ENCODE results near the gene ZDHHC11B. TPM values are rescaled to one million over a fixed set of nuclear protein-coding genes. Genes with fewer than 3 reads are reported as not detected.

The ZDHHC11B gene
- total and polyA plus RNA-seq, 2 donors (not counting 1 experiment from before 2014, with no cell fraction given), result under 0.01 TPM; not detected in 1

GRCh38 chr5:759781-760362 is 24.7 kb downstream of the ZDHHC11B start:
- no peak overlapping the region for H3K4me2 ChIP-seq (ENCODE audit: extremely low read depth, insufficient read depth, low read length)
- H4K20me1 ChIP-seq (ENCODE audit: control insufficient read depth, extremely low read depth, insufficient read depth, low read length), result no peaks in the 10 kb centered on the region
- no peaks in the 10 kb centered on the region for H3K9me3 ChIP-seq (ENCODE audit: control insufficient read depth, insufficient read depth, low read depth, low read length)
- no peak overlapping the region for H2AFZ ChIP-seq (ENCODE audit: low read length)
- no peak overlapping the region for H3K4me3 ChIP-seq (replicated peaks in 1 of 4; ENCODE audit: control extremely low read depth in 1 of 4, insufficient read depth in 1 of 4, low read depth in 3 of 4, low read length in 4 of 4)
- no peaks in the 10 kb centered on the region for H3K79me2 ChIP-seq (ENCODE audit: control insufficient read depth, insufficient read depth, low read length)
- H3K9ac ChIP-seq (ENCODE audit: insufficient read depth, low read length), result no peak overlapping the region
- H3K4me1 ChIP-seq (ENCODE audit: control insufficient read depth, extremely low read depth, insufficient read depth, low read length), result no peaks in the 10 kb centered on the region
- no peaks in the 10 kb centered on the region for H3K36me3 ChIP-seq (ENCODE audit: control insufficient read depth, insufficient read depth, low read length)
- no peak overlapping the region for H3K27ac ChIP-seq (ENCODE audit: insufficient read depth, low read length)
- peaks cover 4% of the 10 kb centered on the region for H3K27me3 ChIP-seq (ENCODE audit: control insufficient read depth, insufficient read depth, low read length)
- TF ChIP-seq EZH2 (IDR thresholded peaks at IDR 0.05; ENCODE audit: low read length, missing control alignments) (no peak), CTCF (conservative IDR thresholded peaks at IDR 0.05 in 1 of 2, IDR thresholded peaks at IDR 0.05 in 1 of 2; ENCODE audit: low read depth in 1 of 2, low read length in 2 of 2) (no peak)
- no peak for DNase-seq (ENCODE audit: low read depth in 2 of 2)

GRCh38 chr5:759111-759751 is 25.3 kb downstream of the ZDHHC11B start:
- TF ChIP-seq CTCF (conservative IDR thresholded peaks at IDR 0.05 in 1 of 2, IDR thresholded peaks at IDR 0.05 in 1 of 2; ENCODE audit: low read depth in 1 of 2, low read length in 2 of 2) (no peak), EZH2 (IDR thresholded peaks at IDR 0.05; ENCODE audit: low read length, missing control alignments) (no peak)
- H2AFZ ChIP-seq (ENCODE audit: low read length), result no peak overlapping the region
- H3K4me2 ChIP-seq (ENCODE audit: extremely low read depth, insufficient read depth, low read length), result no peak overlapping the region
- no peaks in the 10 kb centered on the region for H4K20me1 ChIP-seq (ENCODE audit: control insufficient read depth, extremely low read depth, insufficient read depth, low read length)
- peak in 1 of 2 donors; percentile 25 for DNase-seq (ENCODE audit: low read depth in 2 of 2)
- H3K4me1 ChIP-seq (ENCODE audit: control insufficient read depth, extremely low read depth, insufficient read depth, low read length), result no peaks in the 10 kb centered on the region
- no peak overlapping the region for H3K9ac ChIP-seq (ENCODE audit: insufficient read depth, low read length)
- H3K4me3 ChIP-seq (replicated peaks in 1 of 4; ENCODE audit: control extremely low read depth in 1 of 4, insufficient read depth in 1 of 4, low read depth in 3 of 4, low read length in 4 of 4), result no peak overlapping the region
- H3K79me2 ChIP-seq (ENCODE audit: control insufficient read depth, insufficient read depth, low read length), result no peaks in the 10 kb centered on the region
- no peaks in the 10 kb centered on the region for H3K36me3 ChIP-seq (ENCODE audit: control insufficient read depth, insufficient read depth, low read length)
- peaks cover 4% of the 10 kb centered on the region for H3K27me3 ChIP-seq (ENCODE audit: control insufficient read depth, insufficient read depth, low read length)
- no peaks in the 10 kb centered on the region for H3K9me3 ChIP-seq (ENCODE audit: control insufficient read depth, insufficient read depth, low read depth, low read length)
- H3K27ac ChIP-seq (ENCODE audit: insufficient read depth, low read length), result no peak overlapping the region

- no peaks in the 10 kb centered on the region for H3K9me3 ChIP-seq (ENCODE audit: control insufficient read depth, insufficient read depth, low read depth, low read length)
- H3K27ac ChIP-seq (ENCODE audit: insufficient read depth, low read length), result no peak overlapping the region
- peaks cover 4% of the 10 kb centered on the region for H3K27me3 ChIP-seq (ENCODE audit: control insufficient read depth, insufficient read depth, low read length)
- no peaks in the 10 kb centered on the region for H3K79me2 ChIP-seq (ENCODE audit: control insufficient read depth, insufficient read depth, low read length)
- H3K4me3 ChIP-seq (replicated peaks in 1 of 4; ENCODE audit: control extremely low read depth in 1 of 4, insufficient read depth in 1 of 4, low read depth in 3 of 4, low read length in 4 of 4), result no peak overlapping the region
- no peak overlapping the region for H3K9ac ChIP-seq (ENCODE audit: insufficient read depth, low read length)
- DNase-seq (ENCODE audit: low read depth in 2 of 2), result no peak
- no peak overlapping the region for H3K4me2 ChIP-seq (ENCODE audit: extremely low read depth, insufficient read depth, low read length)
- no peak overlapping the region for H2AFZ ChIP-seq (ENCODE audit: low read length)
- no peaks in the 10 kb centered on the region for H3K36me3 ChIP-seq (ENCODE audit: control insufficient read depth, insufficient read depth, low read length)
- TF ChIP-seq EZH2 (IDR thresholded peaks at IDR 0.05; ENCODE audit: low read length, missing control alignments) (no peak), CTCF (conservative IDR thresholded peaks at IDR 0.05 in 1 of 2, IDR thresholded peaks at IDR 0.05 in 1 of 2; ENCODE audit: low read depth in 1 of 2, low read length in 2 of 2) (no peak)
- H4K20me1 ChIP-seq (ENCODE audit: control insufficient read depth, extremely low read depth, insufficient read depth, low read length), result no peaks in the 10 kb centered on the region
- no peaks in the 10 kb centered on the region for H3K4me1 ChIP-seq (ENCODE audit: control insufficient read depth, extremely low read depth, insufficient read depth, low read length)
These were observed 25.9 kb downstream of the ZDHHC11B start for GRCh38 chr5:758698-759053.
